ENCODE data around the gene FAH. TPM values are rescaled to one million over a fixed set of nuclear protein-coding genes. Genes with fewer than 3 reads are reported as not detected.
"Not testable (repeated sequence)": the region's sequence is repeated elsewhere in the genome, so short reads cannot be mapped to it uniquely, and the experiment has no call there.

The FAH gene
- polyA plus RNA-seq, 1 experiment = 53.0 TPM

DNA sequence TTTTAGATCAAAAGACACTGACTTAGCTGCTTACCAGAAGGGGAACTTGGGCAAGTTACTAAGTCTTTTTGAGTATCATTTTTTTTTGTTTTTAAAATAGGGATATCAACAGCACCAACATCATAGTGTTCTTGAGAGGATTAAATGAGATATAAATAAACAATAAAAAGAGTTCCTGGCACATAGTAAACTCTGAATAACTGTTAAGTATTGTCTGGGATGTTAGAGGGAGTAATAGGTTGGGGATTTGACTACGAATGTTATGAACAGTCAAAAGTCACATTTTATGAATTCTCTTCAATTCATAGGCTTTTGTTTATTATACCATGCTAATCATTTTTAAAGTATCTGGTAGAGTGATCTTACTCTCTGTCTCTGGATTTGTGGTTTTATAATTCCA lies 37.8 kb upstream of the FAH start:
- ChIA-PET CTCF (no interaction called here), POLR2A (interaction anchor here (0.7 kb wide), 1 partner anchor 9 kb away, joined by 4 read pairs; no protein-coding TSS in a partner anchor)
- TF ChIP-seq, protein P1, sequence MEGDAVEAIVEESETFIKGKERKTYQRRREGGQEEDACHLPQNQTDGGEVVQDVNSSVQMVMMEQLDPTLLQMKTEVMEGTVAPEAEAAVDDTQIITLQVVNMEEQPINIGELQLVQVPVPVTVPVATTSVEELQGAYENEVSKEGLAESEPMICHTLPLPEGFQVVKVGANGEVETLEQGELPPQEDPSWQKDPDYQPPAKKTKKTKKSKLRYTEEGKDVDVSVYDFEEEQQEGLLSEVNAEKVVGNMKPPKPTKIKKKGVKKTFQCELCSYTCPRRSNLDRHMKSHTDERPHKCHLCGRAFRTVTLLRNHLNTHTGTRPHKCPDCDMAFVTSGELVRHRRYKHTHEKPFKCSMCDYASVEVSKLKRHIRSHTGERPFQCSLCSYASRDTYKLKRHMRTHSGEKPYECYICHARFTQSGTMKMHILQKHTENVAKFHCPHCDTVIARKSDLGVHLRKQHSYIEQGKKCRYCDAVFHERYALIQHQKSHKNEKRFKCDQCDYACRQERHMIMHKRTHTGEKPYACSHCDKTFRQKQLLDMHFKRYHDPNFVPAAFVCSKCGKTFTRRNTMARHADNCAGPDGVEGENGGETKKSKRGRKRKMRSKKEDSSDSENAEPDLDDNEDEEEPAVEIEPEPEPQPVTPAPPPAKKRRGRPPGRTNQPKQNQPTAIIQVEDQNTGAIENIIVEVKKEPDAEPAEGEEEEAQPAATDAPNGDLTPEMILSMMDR (IDR thresholded peaks at IDR 0.05; ENCODE audit: low read depth, low read length) = no peak
- DNase-seq (ENCODE audit: low read depth, low spot score) = no peak
- no peak overlapping the region for H3K27ac ChIP-seq (ENCODE audit: low read depth, low read length)
- H3K9me3 ChIP-seq (ENCODE audit: control insufficient read depth, insufficient read depth, low read length) = no peaks in the 10 kb centered on the region
- H3K4me3 ChIP-seq (ENCODE audit: low read depth, low read length) = no peak overlapping the region
- H3K27me3 ChIP-seq (ENCODE audit: control insufficient read depth, insufficient read depth, low read length) = no peaks in the 10 kb centered on the region

DNA sequence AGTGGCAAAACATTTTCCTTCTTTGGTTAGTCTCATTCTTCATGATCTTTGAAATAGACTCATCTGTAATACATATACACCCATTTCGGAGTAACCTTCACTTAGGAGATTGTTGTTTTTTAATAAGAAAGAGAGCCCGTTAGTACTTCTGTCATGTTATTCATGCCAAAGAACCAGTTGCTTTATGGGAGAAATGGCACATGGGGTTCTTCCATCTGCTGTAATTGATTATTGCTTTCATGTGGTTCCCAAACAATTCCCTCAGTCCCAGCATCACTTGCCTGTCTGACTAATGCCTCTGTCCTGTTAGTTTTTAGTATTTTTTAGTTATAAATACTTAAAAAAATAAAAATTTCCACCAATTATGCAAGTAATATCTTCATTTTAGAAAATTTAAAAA lies 33.8 kb upstream of the FAH start:
- CTCF ChIA-PET = no interaction called here
- no peak for DNase-seq (ENCODE audit: low read depth, low spot score)
- TF ChIP-seq, protein P1 (IDR thresholded peaks at IDR 0.05; ENCODE audit: low read depth, low read length) = no peak
- no peaks in the 10 kb centered on the region for H3K27me3 ChIP-seq (ENCODE audit: control insufficient read depth, insufficient read depth, low read length)
- H3K4me3 ChIP-seq (ENCODE audit: low read depth, low read length) = no peak overlapping the region
- POLR2A ChIA-PET = no interaction called here
- H3K9me3 ChIP-seq (ENCODE audit: control insufficient read depth, insufficient read depth, low read length) = no peaks in the 10 kb centered on the region
- no peak overlapping the region for H3K27ac ChIP-seq (ENCODE audit: low read depth, low read length)

DNA sequence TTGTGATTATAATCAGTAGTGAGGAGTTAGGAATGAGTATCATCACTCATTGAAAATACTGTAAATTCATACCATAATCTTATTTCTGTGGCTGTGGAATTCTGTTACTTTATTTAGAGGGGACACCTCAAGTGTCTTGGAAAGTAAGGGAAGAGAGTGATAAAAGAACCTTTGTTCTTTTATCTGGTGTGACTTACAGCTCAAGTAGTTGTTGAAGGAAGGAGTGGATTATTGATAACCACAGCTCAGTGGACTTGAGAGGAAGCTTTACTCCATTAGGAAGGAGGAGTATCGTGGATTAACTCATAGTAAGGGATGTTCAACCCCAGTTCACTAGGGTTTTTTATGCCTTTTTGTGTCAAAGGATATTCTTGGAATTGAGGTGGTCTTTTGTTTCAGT lies 32.2 kb upstream of the FAH start:
- ChIA-PET POLR2A (no interaction called here), CTCF (interaction anchor here (1.1 kb wide), 1 partner anchor 267 kb away, joined by 3 read pairs; no protein-coding TSS in a partner anchor)
- TF ChIP-seq, protein P1 (IDR thresholded peaks at IDR 0.05; ENCODE audit: low read depth, low read length) = no peak
- no peak for DNase-seq (ENCODE audit: low read depth, low spot score)
- Histone ChIP-seq H3K4me3 (ENCODE audit: low read depth, low read length) (no peak overlapping the region), H3K27me3 (ENCODE audit: control insufficient read depth, insufficient read depth, low read length) (no peaks in the 10 kb centered on the region), H3K27ac (ENCODE audit: low read depth, low read length) (no peak overlapping the region), H3K9me3 (ENCODE audit: control insufficient read depth, insufficient read depth, low read length) (no peaks in the 10 kb centered on the region)

DNA sequence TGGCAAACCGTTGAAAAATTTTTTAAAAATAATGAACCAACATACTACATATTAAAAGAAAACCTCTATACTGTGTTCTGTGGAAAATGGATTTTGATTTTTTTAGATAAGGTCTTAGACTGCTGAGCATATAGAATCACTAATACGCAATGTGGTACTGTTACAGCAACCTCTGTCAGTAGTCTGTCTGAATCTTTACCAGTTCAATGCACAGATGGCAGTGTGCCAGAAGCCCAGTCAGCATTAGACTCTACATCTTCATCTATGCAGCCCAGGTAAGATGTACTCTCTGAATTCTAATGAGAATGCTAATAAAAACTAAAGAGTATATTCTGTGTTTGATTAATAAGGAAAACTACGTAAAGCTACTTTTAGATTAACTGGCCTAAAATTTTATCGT lies 31.3 kb upstream of the FAH start:
- CTCF ChIA-PET = interaction anchor here (1.1 kb wide), 1 partner anchor 268 kb away, joined by 3 read pairs; no protein-coding TSS in a partner anchor

DNA sequence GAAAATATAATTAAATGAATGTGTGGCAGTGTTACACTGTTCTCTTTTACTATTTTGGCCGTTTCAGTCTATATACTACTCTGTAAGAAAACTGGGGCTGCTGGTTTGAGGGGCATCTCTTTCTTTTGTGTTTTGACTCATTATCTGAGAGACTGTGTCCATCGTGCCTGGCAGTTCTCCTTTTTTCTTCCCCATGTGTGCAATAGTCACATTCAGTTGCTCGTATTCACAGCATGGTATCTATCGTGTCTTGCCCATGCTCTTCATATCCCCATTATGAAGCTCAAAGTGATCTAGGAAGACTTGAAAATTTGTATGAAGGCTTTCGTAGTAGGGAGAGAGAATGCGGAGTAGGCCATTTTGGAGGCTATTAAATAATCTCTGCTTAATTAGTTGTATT lies 29.8 kb upstream of the FAH start:
- DNase-seq (ENCODE audit: low read depth, low spot score) = no peak
- Histone ChIP-seq H3K27me3 (ENCODE audit: control insufficient read depth, insufficient read depth, low read length) (no peaks in the 10 kb centered on the region), H3K9me3 (ENCODE audit: control insufficient read depth, insufficient read depth, low read length) (no peaks in the 10 kb centered on the region), H3K27ac (ENCODE audit: low read depth, low read length) (no peak overlapping the region), H3K4me3 (ENCODE audit: low read depth, low read length) (no peak overlapping the region)
- POLR2A ChIA-PET = no interaction called here
- CTCF ChIA-PET = no interaction called here
- TF ChIP-seq, protein P1 (IDR thresholded peaks at IDR 0.05; ENCODE audit: low read depth, low read length) = no peak

More for the DNA sequence above, 31.3 kb upstream of the FAH start:
- no peaks in the 10 kb centered on the region for H3K27me3 ChIP-seq (ENCODE audit: control insufficient read depth, insufficient read depth, low read length)
- POLR2A ChIA-PET = no interaction called here
- DNase-seq (ENCODE audit: low read depth, low spot score) = no peak
- TF ChIP-seq, protein P1 (IDR thresholded peaks at IDR 0.05; ENCODE audit: low read depth, low read length) = no peak
- H3K27ac ChIP-seq (ENCODE audit: low read depth, low read length) = no peak overlapping the region
- H3K9me3 ChIP-seq (ENCODE audit: control insufficient read depth, insufficient read depth, low read length) = no peaks in the 10 kb centered on the region
- H3K4me3 ChIP-seq (ENCODE audit: low read depth, low read length) = no peak overlapping the region

DNA sequence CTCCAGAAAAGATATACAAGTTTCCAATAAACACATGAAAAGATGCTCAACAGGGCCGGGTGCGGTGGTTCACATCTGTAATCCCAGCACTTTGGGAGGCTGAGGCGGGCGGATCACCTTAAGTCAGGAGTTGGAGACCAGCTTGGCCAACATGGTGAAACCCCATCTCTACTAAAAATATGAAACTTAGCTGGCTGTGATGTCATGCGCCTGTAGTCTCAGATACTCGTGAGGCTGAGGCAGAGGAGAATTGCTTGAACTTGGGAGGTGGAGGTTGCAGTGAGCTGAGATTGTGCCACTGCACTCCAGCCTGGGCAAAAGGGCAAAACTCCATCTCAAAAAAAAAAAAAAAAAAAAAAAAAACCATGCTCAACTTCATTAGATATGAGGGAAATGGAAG lies 25.5 kb upstream of the FAH start:
- DNase-seq (ENCODE audit: low read depth, low spot score); CTCF ChIA-PET; H3K4me3 ChIP-seq (ENCODE audit: low read depth, low read length); H3K9me3 ChIP-seq (ENCODE audit: control insufficient read depth, insufficient read depth, low read length); POLR2A ChIA-PET; H3K27me3 ChIP-seq (ENCODE audit: control insufficient read depth, insufficient read depth, low read length); H3K27ac ChIP-seq (ENCODE audit: low read depth, low read length): not testable (repeated sequence)

Data from AG04450 (cell line).